ENCODE data around the gene RPS6KB2. TPM values are rescaled to one million over a fixed set of nuclear protein-coding genes. Genes with fewer than 3 reads are reported as not detected.

The RPS6KB2 gene
- polyA plus RNA-seq, 1 donor (not counting 4 experiments of a cell fraction or from before 2014, with no cell fraction given), result 61.4 TPM

DNA sequence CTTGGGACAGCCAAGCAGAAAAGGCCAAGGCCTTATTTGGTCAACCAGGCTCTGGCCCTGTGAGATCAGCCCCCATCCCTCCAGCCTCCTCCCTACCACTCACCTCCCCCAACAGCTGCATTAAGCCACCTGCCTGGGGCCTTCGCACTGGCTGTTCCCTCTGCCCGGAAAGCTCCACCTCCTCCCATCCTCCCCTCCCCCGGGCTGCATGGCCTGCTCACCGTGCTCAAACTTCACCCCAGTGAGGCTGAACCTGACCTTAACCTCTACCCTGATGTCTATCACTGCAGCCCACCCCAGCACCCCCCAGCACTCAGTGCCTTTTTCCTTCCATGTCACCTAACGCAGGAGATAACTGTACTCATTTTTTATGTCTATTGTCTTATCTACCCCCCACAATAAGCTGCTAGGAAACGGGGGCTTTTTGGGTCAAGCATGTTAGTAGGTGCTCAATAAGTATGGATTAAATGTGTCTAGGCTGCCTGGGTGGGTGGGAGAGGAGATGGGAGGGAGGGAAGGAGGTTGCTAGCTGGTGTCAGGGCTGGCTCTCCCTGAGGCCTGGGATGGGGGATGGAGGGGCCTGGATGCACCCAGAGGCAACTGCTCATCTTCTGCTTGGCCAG is 8.3 kb downstream of the RPS6KB2 start:
- Histone ChIP-seq H3K9ac (ENCODE audit: control insufficient read depth, extremely low read depth, insufficient read depth, low read length) (no peak overlapping the region), H3K27me3 (ENCODE audit: control insufficient read depth, extremely low read depth, insufficient read depth, low read length) (no peaks in the 10 kb centered on the region), H2AFZ (ENCODE audit: control insufficient read depth, low read length) (no peak overlapping the region), H3K36me3 (ENCODE audit: control insufficient read depth in 2 of 2, extremely low read depth in 1 of 2, insufficient read depth in 2 of 2, low read length in 2 of 2) (peaks cover 28 to 38% of the 10 kb centered on the region in 2 experiments), H3K4me3 (ENCODE audit: control insufficient read depth in 2 of 3, extremely low read depth in 1 of 3, insufficient read depth in 2 of 3, low read depth in 1 of 3, low read length in 3 of 3) (no peak overlapping the region), H4K20me1 (ENCODE audit: control insufficient read depth, extremely low read depth, insufficient read depth, low read length) (peaks cover 5% of the 10 kb centered on the region), H3K4me2 (ENCODE audit: control insufficient read depth, extremely low read depth, insufficient read depth, low read depth, low read length) (no peak overlapping the region), H3K4me1 (ENCODE audit: control insufficient read depth, extremely low read depth, insufficient read depth, low read length) (no peaks in the 10 kb centered on the region), H3K9me3 (ENCODE audit: control insufficient read depth, low read depth, low read length) (no peaks in the 10 kb centered on the region), H3K27ac (ENCODE audit: control insufficient read depth, insufficient read depth, low read length) (no peak overlapping the region), H3K9me1 (ENCODE audit: control insufficient read depth, extremely low read depth, insufficient read depth, low read length) (no peaks in the 10 kb centered on the region), H3K79me2 (ENCODE audit: control insufficient read depth, insufficient read depth, low read length) (peaks cover 5% of the 10 kb centered on the region)
- TF ChIP-seq EZH2 (IDR thresholded peaks at IDR 0.05; ENCODE audit: low read length), result no peak
- TF ChIP-seq, protein P1, sequence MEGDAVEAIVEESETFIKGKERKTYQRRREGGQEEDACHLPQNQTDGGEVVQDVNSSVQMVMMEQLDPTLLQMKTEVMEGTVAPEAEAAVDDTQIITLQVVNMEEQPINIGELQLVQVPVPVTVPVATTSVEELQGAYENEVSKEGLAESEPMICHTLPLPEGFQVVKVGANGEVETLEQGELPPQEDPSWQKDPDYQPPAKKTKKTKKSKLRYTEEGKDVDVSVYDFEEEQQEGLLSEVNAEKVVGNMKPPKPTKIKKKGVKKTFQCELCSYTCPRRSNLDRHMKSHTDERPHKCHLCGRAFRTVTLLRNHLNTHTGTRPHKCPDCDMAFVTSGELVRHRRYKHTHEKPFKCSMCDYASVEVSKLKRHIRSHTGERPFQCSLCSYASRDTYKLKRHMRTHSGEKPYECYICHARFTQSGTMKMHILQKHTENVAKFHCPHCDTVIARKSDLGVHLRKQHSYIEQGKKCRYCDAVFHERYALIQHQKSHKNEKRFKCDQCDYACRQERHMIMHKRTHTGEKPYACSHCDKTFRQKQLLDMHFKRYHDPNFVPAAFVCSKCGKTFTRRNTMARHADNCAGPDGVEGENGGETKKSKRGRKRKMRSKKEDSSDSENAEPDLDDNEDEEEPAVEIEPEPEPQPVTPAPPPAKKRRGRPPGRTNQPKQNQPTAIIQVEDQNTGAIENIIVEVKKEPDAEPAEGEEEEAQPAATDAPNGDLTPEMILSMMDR (optimal IDR thresholded peaks at IDR 0.05 in 1 of 3, IDR thresholded peaks at IDR 0.05 in 1 of 3, conservative IDR thresholded peaks at IDR 0.05 in 1 of 3; ENCODE audit: extremely low read depth in 1 of 3, insufficient read depth in 2 of 3, low read length in 3 of 3), result no peak
- dilution Hi-C loops (cut with MboI; ENCODE audit: extremely low pct_ligation_motif_present, low sequenced_read_pairs), result no loop called here
- DNase-seq (ENCODE audit: low read depth, low spot score) (no peak), FAIRE-seq (no peak)

DNA sequence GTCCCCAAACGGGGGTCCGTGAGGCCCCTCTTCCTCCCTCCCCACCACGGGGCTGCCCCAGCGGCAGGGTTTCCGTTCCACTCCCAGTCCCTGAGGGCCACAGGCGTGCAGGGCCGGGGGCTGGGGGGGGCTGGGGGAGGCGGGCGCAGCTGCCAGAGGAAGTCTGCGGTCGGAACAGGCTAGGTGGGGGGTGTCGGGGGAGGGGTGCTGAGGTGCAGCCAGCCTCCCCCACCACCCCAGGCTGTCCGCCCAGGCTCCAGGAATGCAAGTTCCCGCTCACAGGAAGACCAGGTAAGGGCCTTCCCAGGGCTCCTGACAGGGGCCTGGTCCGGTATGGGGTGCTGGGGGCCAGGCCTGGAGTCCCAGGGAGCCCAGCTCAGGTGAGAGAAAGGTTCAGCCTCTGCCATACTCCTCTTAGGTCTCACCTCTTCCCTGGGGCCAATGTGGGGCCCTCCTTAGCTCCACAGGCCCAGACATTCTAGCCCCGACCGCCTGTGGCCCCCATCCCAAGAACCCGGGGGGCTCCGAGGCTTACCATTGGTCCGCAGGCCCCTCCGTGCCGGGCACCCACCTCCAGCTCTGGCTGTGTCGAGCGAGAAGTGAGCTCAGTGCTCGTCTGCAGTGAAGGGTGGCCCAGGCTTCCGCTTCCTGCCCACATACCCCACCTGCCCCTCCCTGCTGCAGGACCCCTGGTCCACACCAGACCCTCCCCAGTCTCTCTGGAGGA is 9.0 kb downstream of the RPS6KB2 start, which contains the start of gene PTPRCAP:
Gene PTPRCAP, minus strand, starts transcription at position 601 of the 727 bp plus-strand sequence. Its CDS starts 63 bp downstream, at position 538.
- Histone ChIP-seq H3K9me1 (ENCODE audit: control insufficient read depth, extremely low read depth, insufficient read depth, low read length) (no peaks in the 10 kb centered on the region), H4K20me1 (ENCODE audit: control insufficient read depth, extremely low read depth, insufficient read depth, low read length) (peaks cover 5% of the 10 kb centered on the region), H3K36me3 (ENCODE audit: control insufficient read depth in 2 of 2, extremely low read depth in 1 of 2, insufficient read depth in 2 of 2, low read length in 2 of 2) (peaks cover 21 to 35% of the 10 kb centered on the region in 2 experiments), H2AFZ (ENCODE audit: control insufficient read depth, low read length) (no peak within 1 kb of the TSS), H3K4me1 (ENCODE audit: control insufficient read depth, extremely low read depth, insufficient read depth, low read length) (peaks cover under 1% of the 10 kb centered on the region), H3K4me2 (ENCODE audit: control insufficient read depth, extremely low read depth, insufficient read depth, low read depth, low read length) (no peak within 1 kb of the TSS), H3K9ac (ENCODE audit: control insufficient read depth, extremely low read depth, insufficient read depth, low read length) (no peak within 1 kb of the TSS), H3K27me3 (ENCODE audit: control insufficient read depth, extremely low read depth, insufficient read depth, low read length) (no peaks in the 10 kb centered on the region), H3K4me3 (ENCODE audit: control insufficient read depth in 2 of 3, extremely low read depth in 1 of 3, insufficient read depth in 2 of 3, low read depth in 1 of 3, low read length in 3 of 3) (no peak within 1 kb of the TSS), H3K9me3 (ENCODE audit: control insufficient read depth, low read depth, low read length) (no peaks in the 10 kb centered on the region), H3K79me2 (ENCODE audit: control insufficient read depth, insufficient read depth, low read length) (peaks cover 6% of the 10 kb centered on the region), H3K27ac (ENCODE audit: control insufficient read depth, insufficient read depth, low read length) (no peak within 1 kb of the TSS)
- dilution Hi-C loops (cut with MboI; ENCODE audit: extremely low pct_ligation_motif_present, low sequenced_read_pairs), result no loop called here
- TF ChIP-seq, protein P1 (optimal IDR thresholded peaks at IDR 0.05 in 1 of 3, IDR thresholded peaks at IDR 0.05 in 1 of 3, conservative IDR thresholded peaks at IDR 0.05 in 1 of 3; ENCODE audit: extremely low read depth in 1 of 3, insufficient read depth in 2 of 3, low read length in 3 of 3), result no peak
- TF ChIP-seq EZH2 (IDR thresholded peaks at IDR 0.05; ENCODE audit: low read length), result no peak
- DNase-seq (ENCODE audit: low read depth, low spot score) (no peak), FAIRE-seq (no peak)

Data from keratinocyte (primary cell).